Esophagus muscularis mucosa (tissue), 4 donors: ENCODE results near the gene MSH3. TPM values are rescaled to one million over a fixed set of nuclear protein-coding genes. Genes with fewer than 3 reads are reported as not detected.

ENCODE experiments used
- DNase-seq: peaks from one replicate; pipeline ENCODE4 v3.0.0-alpha.2; 2017; ENCODE audit errors: extremely low spot score
- H3K27ac ChIP-seq, 4 donors: fragments of 200-600 bp; sonication (generic); replicated peaks in 1 of 4; 1 replicate in 3 of 4; 2 replicates in 1 of 4; pipeline ENCODE4 v1.5.1; 2016 to 2019; ENCODE audit warnings: mild to moderate bottlenecking in 1 of 4
- H3K27me3 ChIP-seq, 4 donors: fragments of 200-600 bp; sonication (generic); one replicate each; pipeline versions ENCODE4 v1.5.1 to v1.6.0; 2016 to 2019
- H3K36me3 ChIP-seq, 4 donors: fragments of 200-600 bp; sonication (generic); one replicate each; pipeline ENCODE4 v1.5.1; 2016 to 2019
- H3K4me1 ChIP-seq, 4 donors: fragments of 200-600 bp; sonication (generic); one replicate each; pipeline ENCODE4 v1.5.1; 2016 to 2019
- H3K4me3 ChIP-seq, 4 donors: fragments of 200-600 bp; sonication (generic); 1 replicate in 2 of 4; 2 replicates in 2 of 4; pipeline ENCODE4 v1.5.1; 2016 to 2019; ENCODE audit warnings: mild to moderate bottlenecking in 4 of 4, moderate library complexity in 1 of 4
- H3K9me3 ChIP-seq, 4 donors: fragments of 200-600 bp; sonication (generic); 1 replicate in 3 of 4; 2 replicates in 1 of 4; pipeline ENCODE4 v1.5.1; 2016 to 2019
- EP300 ChIP-seq: sonication (generic); formaldehyde crosslinking; IDR thresholded peaks from one replicate; pipeline ENCODE4 v1.6.1; 2017; ENCODE audit warnings: antibody characterized with exemption
- POLR2A ChIP-seq: fragments of 450-650 bp; IDR thresholded peaks from one replicate; pipeline ENCODE4 v1.6.1; 2017; ENCODE audit warnings: antibody characterized with exemption, moderate library complexity, mild to moderate bottlenecking, low read depth
- POLR2AphosphoS5 ChIP-seq, 2 donors: sonication (generic); formaldehyde crosslinking; IDR thresholded peaks; one replicate each; pipeline ENCODE4 v1.6.1; 2017; ENCODE audit warnings: antibody characterized with exemption in 2 of 2
- WGBS: methylation state at CpG from one replicate; pipeline ENCODE4 v1.1.5; 2018; 5-methylcytosine and 5-hydroxymethylcytosine counted together
- intact Hi-C: fragments of 100-400 bp; cut with DNase I; formaldehyde crosslinking; loops from one replicate; pipeline ENCODE4 v1.15.1; 2023
- total RNA-seq, 4 donors: library from RNA; depleted of rRNA; stranded (reverse); fragments of >200 nt; gene quantifications; one replicate each; pipeline versions ENCODE4 v1.1.0 to v1.2.1, GENCODE V29; 2016
- TF ChIP-seq, protein P1 (sequence below), 3 experiments: fragments of 200-600 bp in 2 of 3; fragments of 450-650 bp in 1 of 3; sonication (generic) in 2 of 3; IDR thresholded peaks; one replicate each; pipeline ENCODE4 v1.5.1; 2017 to 2019; ENCODE audit warnings: antibody characterized with exemption in 3 of 3, mild to moderate bottlenecking in 2 of 3, moderate library complexity in 1 of 3

Gene MSH3
- total RNA-seq, 4 donors from 2014 or later, result 7.6 to 11.6 (median 9.3) TPM

DNA sequence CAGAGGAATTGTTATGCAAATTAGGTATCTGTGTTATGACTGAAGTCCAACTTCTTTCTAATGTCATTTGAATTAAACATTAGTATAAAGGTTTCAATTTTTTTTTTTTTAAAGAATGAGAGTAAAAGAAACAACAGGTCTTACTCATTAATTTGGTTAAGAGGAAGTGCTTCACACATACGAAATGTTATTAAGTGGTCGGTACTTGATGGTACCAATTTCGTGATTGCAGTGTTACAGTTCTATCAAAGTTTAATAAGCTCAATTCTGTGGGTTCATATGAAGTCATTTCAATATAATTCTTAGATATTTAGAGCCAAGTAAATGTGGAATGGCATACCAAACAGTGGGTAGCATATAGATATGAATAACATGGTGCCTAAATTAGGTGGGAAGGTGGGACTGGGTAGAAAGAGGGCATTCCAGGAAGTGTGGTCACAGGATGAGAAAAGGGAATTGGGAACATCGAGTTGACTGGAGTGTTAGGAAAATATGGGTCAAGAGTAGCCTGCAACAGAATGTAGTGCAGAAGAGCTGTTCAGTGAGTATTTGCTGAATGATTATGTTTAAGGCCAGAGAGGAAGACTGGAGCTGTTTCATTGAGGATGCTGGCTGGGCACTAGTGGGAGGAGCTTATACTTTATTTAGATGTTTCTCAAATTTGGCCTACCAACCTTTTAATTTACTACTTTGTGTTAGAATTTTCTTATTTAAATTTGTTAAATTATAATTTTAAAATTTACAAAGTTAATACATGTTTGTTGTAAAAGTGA is 34.4 kb downstream of the MSH3 start:
- DNase-seq, result no peak
- Histone ChIP-seq H3K27ac (no peak overlapping the region), H3K4me3 (no peak overlapping the region), H3K36me3 (peaks cover 0 to 8% (median 1%) of the 10 kb centered on the region in 4 donors), H3K27me3 (no peaks in the 10 kb centered on the region), H3K4me1 (no peaks in the 10 kb centered on the region), H3K9me3 (no peaks in the 10 kb centered on the region)
- WGBS, result 88% methylated on average over 4 of the region's 4 CpGs
- TF ChIP-seq, protein P1, sequence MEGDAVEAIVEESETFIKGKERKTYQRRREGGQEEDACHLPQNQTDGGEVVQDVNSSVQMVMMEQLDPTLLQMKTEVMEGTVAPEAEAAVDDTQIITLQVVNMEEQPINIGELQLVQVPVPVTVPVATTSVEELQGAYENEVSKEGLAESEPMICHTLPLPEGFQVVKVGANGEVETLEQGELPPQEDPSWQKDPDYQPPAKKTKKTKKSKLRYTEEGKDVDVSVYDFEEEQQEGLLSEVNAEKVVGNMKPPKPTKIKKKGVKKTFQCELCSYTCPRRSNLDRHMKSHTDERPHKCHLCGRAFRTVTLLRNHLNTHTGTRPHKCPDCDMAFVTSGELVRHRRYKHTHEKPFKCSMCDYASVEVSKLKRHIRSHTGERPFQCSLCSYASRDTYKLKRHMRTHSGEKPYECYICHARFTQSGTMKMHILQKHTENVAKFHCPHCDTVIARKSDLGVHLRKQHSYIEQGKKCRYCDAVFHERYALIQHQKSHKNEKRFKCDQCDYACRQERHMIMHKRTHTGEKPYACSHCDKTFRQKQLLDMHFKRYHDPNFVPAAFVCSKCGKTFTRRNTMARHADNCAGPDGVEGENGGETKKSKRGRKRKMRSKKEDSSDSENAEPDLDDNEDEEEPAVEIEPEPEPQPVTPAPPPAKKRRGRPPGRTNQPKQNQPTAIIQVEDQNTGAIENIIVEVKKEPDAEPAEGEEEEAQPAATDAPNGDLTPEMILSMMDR (IDR thresholded peaks at IDR 0.05), result no peak
- TF ChIP-seq POLR2AphosphoS5 (IDR thresholded peaks at IDR 0.05) (no peak), POLR2A (no peak), EP300 (no peak)
- intact Hi-C loops, result loop anchor here (10.0 kb wide), 1 partner anchor 616 kb away; the partner anchor contains the start of gene ZCCHC9

DNA sequence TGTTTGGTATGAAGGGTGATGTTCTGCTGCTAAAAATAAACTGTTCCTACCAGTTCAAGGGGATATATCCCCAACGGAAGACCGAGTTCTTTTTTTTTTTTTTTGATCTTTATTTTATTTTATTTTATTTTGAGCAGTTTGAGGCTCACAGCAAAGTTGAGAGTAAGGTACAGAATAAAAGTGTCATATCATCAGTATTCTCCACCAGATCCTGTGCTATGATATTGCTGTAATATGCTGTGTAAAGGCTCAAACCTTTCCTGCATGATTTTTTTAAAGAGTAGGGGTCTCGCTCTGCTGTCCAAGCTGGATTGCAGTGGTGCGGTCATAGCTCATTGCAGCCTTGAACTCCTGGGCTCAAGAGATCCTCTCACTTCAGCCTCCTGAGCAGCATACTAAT is 35.2 kb downstream of the MSH3 start:
- WGBS, result 80% methylated on average over 4 of the region's 4 CpGs
- no peak for DNase-seq
- no peak overlapping the region for H3K4me3 ChIP-seq
- H3K36me3 ChIP-seq, result peaks cover 0 to 8% (median 3%) of the 10 kb centered on the region in 4 donors
- intact Hi-C loops, result loop anchor here (10.0 kb wide), 1 partner anchor 615 kb away; the partner anchor contains the start of gene ZCCHC9
- H3K9me3 ChIP-seq, result no peaks in the 10 kb centered on the region
- no peak for TF ChIP-seq POLR2AphosphoS5 (IDR thresholded peaks at IDR 0.05)
- TF ChIP-seq, protein P1 (IDR thresholded peaks at IDR 0.05), result no peak
- no peak for TF ChIP-seq POLR2A
- no peak for TF ChIP-seq EP300
- H3K4me1 ChIP-seq, result no peaks in the 10 kb centered on the region
- no peaks in the 10 kb centered on the region for H3K27me3 ChIP-seq
- H3K27ac ChIP-seq, result no peak overlapping the region

DNA sequence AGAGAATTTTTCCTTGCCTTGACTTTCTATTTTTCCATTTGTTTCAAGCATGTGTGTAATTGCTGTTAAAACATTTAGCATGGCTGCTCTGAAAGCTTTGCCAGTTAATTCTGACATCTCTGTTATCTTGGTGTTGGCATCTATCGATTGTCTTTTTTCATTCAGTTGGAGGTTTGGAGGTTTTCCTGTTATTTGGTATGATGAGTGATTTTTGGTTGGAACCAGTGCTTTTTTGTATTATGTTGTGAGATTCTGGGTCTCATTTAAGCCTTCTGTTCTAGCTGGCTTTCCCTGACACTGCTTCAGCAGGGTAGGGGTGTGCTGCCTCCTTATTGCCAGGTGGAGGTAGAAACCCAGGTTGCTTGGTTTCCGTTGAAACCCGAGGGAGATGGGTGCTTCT is 41.2 kb downstream of the MSH3 start:
- TF ChIP-seq POLR2AphosphoS5 (IDR thresholded peaks at IDR 0.05) (no peak), POLR2A (no peak), EP300 (no peak)
- TF ChIP-seq, protein P1 (IDR thresholded peaks at IDR 0.05), result no peak
- H3K36me3 ChIP-seq, result peaks cover 0 to 6% (median under 1%) of the 10 kb centered on the region in 4 donors
- H3K4me1 ChIP-seq, result no peaks in the 10 kb centered on the region
- H3K27ac ChIP-seq, result no peak overlapping the region
- H3K9me3 ChIP-seq, result no peaks in the 10 kb centered on the region
- 85% methylated on average over 3 of the region's 3 CpGs for WGBS
- no peaks in the 10 kb centered on the region for H3K27me3 ChIP-seq
- intact Hi-C loops, result no loop called here
- no peak overlapping the region for H3K4me3 ChIP-seq
- DNase-seq, result no peak

DNA sequence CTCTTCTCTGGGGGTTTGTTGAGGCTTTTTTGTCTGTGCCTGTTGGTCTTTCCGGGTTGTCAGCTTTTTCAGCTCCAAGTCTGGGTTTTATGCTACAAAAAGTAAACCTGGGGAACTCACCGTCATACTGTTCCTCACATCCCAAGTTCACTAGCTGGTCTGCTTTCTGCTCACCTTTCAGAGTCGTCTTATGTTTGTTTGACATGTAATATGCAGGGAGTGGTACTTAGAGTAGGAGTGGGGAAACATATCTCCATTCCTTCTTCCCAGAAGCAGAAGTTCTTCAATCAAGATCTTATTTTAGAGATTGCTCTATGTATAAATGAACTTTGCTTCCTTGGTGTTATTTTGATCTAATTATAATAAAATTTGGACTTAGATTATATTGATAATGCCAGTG is 42.0 kb downstream of the MSH3 start:
- Histone ChIP-seq H3K4me1 (no peaks in the 10 kb centered on the region), H3K36me3 (peaks cover 0 to 6% (median 4%) of the 10 kb centered on the region in 4 donors), H3K27me3 (no peaks in the 10 kb centered on the region), H3K27ac (no peak overlapping the region), H3K9me3 (no peaks in the 10 kb centered on the region), H3K4me3 (no peak overlapping the region)
- intact Hi-C loops, result no loop called here
- no peak for TF ChIP-seq POLR2AphosphoS5 (IDR thresholded peaks at IDR 0.05)
- DNase-seq, result no peak
- WGBS, result 97% methylated on average over 3 of the region's 3 CpGs

DNA sequence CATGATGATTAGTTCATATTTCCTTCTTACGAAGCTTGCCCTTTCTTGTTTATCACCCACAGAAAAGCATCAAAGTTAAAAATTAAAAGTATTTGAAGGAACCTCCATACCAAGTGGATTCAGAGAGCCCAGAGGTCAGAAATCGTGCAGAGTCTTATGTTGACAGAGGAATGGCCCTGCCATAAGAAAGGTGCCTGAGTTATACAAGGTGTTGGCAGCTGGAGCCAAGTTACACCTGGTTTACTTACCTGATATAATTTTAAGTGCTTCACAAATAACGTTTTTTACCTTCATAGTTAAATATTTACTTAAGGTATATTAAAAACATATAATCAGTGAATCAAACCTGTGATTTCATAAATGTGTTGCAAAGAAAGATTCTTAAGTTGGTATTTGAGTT is 42.6 kb downstream of the MSH3 start:
- no peaks in the 10 kb centered on the region for H3K4me1 ChIP-seq
- TF ChIP-seq POLR2A, result no peak
- no peak for TF ChIP-seq POLR2AphosphoS5 (IDR thresholded peaks at IDR 0.05)
- TF ChIP-seq, protein P1 (IDR thresholded peaks at IDR 0.05), result no peak
- no peak for TF ChIP-seq EP300
- no peaks in the 10 kb centered on the region for H3K27me3 ChIP-seq
- DNase-seq, result no peak
- no peak overlapping the region for H3K27ac ChIP-seq
- WGBS, result 69% methylated on average over 3 of the region's 3 CpGs
- no peak overlapping the region for H3K4me3 ChIP-seq
- H3K9me3 ChIP-seq, result no peaks in the 10 kb centered on the region
- H3K36me3 ChIP-seq, result peaks cover 0 to 10% (median 8%) of the 10 kb centered on the region in 4 donors
- intact Hi-C loops, result no loop called here
